GM12872 (cell line): ENCODE results near the gene LIME1.

Experiments
- TF ChIP-seq, protein P1 (sequence below): IDR thresholded peaks from 3 replicates; pipeline ENCODE4 v1.5.1; 2011; ENCODE audit warnings: low read depth, mild to moderate bottlenecking, low read length, moderate library complexity; ENCODE audit not compliant: insufficient read depth

Gene LIME1

GRCh38 chr20:63782521-63782971 lies 46.1 kb downstream of the LIME1 start:
- TF ChIP-seq, protein P1, sequence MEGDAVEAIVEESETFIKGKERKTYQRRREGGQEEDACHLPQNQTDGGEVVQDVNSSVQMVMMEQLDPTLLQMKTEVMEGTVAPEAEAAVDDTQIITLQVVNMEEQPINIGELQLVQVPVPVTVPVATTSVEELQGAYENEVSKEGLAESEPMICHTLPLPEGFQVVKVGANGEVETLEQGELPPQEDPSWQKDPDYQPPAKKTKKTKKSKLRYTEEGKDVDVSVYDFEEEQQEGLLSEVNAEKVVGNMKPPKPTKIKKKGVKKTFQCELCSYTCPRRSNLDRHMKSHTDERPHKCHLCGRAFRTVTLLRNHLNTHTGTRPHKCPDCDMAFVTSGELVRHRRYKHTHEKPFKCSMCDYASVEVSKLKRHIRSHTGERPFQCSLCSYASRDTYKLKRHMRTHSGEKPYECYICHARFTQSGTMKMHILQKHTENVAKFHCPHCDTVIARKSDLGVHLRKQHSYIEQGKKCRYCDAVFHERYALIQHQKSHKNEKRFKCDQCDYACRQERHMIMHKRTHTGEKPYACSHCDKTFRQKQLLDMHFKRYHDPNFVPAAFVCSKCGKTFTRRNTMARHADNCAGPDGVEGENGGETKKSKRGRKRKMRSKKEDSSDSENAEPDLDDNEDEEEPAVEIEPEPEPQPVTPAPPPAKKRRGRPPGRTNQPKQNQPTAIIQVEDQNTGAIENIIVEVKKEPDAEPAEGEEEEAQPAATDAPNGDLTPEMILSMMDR = no peak

DNA sequence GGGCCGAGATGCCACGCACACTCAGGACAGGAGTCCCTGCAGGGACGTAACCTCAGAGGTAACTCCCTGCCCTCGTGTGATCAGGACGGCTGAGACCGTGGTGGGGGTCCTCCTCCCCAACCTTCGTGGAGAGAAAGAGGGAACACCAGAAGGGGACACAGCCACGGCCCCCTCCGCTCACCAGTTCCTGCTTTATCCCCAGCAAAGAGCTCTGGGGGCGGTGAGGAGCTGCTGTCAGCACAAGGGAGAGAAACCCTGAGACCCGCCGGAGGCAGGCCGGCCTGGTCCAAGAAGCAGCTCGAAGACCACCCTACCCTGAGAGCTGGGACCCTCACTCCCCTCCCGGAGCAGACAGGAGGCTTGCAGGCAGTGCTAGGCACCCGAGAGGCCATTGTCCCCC lies 47.5 kb downstream of the LIME1 start:
- TF ChIP-seq, protein P1 = no peak

GRCh38 chr20:63785691-63786131 lies 49.2 kb downstream of the LIME1 start:
- TF ChIP-seq, protein P1 = no peak

GRCh38 chr20:63787302-63787701 lies 50.8 kb downstream of the LIME1 start:
- TF ChIP-seq, protein P1 = no peak

GRCh38 chr20:63787749-63788148 lies 51.3 kb downstream of the LIME1 start:
- TF ChIP-seq, protein P1 = no peak
